GM12801 (cell line): ENCODE results near the gene TNS3.

Experiments
- CTCF ChIP-seq: IDR thresholded peaks from one replicate; pipeline ENCODE4 v1.5.1; 2011; ENCODE audit warnings: control low read depth; ENCODE audit not compliant: insufficient read length; ENCODE audit errors: extremely low read depth

Gene TNS3

DNA sequence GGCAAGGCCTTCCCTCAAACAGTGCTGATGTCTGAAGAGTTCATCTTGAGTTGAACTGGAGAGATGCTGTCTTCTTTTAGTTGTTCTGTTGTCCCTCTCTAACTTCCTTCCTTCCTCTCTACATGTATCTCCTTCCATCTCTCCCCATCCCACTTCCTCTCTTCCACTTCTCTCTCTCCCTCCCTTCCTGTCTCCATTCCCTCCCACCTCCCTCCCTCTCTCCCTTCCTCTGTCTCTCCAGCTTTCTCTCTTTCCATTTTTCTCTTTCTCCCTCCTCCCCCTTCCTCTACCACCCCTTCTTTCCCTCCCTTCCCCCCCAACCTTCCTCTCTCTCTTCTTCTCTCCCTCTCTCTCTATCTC lies 40.7 kb upstream of the TNS3 start:
- no peak for TF ChIP-seq CTCF

GRCh38 chr7:47621979-47622561 lies 40.2 kb upstream of the TNS3 start:
- TF ChIP-seq CTCF, result no peak

- no peak for TF ChIP-seq CTCF
These were observed 39.4 kb upstream of the TNS3 start for GRCh38 chr7:47621347-47621746.

GRCh38 chr7:47619806-47620205 lies 37.9 kb upstream of the TNS3 start:
- no peak for TF ChIP-seq CTCF

DNA sequence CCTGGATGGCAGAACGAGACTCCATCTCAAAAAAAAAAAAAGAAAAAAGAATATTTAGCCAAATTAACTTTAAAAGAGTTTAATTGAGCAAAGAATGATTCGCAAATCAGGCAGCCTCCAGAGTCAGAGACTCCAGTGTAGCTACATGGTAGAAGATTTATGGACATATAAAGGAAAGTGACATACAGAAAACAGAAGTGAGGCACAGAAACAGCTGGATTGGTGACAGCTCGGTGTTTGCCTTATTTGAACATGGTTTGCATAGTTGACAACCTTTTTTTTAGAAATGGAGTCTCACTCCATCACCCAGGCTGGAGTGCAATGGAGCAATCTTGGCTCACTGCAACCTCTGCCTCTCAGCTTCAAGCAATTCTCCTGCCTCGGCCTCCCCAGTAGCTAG lies 35.2 kb upstream of the TNS3 start:
- no peak for TF ChIP-seq CTCF

GRCh38 chr7:47614450-47614849 lies 32.5 kb upstream of the TNS3 start:
- no peak for TF ChIP-seq CTCF

DNA sequence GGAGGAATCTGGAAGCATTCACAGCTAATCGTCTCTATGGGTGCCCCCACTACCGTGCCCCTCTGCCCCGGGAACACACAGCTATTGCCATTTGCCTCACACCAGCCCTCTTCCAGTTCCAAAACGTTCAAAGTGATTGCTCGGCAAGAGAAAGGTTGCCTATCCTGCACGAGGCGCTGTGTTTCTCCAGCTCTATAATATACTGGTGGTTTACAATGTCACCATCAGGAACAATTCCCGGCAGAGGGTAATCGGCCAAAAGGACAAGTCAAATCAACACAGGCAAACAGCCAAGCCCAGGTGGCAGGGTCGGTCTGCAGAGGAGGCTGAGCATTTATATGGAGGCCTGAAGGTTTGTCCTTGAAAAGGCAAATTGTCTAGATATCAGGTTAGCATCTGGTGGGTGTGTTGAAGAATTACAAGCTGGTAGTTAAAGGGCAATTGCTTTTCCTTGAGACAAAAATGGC lies 29.2 kb upstream of the TNS3 start:
- TF ChIP-seq CTCF, result no peak
